Femur (tissue), 1 donor: ENCODE measurements around the gene SIGLEC11.
"Not testable (repeated sequence)": the region's sequence is repeated elsewhere in the genome, so short reads cannot be mapped to it uniquely, and the experiment has no call there.

Experiments used
- DNase-seq: peaks from one replicate; pipeline ENCODE4 v3.0.0-alpha.2; 2017

SIGLEC11 gene, protein sequence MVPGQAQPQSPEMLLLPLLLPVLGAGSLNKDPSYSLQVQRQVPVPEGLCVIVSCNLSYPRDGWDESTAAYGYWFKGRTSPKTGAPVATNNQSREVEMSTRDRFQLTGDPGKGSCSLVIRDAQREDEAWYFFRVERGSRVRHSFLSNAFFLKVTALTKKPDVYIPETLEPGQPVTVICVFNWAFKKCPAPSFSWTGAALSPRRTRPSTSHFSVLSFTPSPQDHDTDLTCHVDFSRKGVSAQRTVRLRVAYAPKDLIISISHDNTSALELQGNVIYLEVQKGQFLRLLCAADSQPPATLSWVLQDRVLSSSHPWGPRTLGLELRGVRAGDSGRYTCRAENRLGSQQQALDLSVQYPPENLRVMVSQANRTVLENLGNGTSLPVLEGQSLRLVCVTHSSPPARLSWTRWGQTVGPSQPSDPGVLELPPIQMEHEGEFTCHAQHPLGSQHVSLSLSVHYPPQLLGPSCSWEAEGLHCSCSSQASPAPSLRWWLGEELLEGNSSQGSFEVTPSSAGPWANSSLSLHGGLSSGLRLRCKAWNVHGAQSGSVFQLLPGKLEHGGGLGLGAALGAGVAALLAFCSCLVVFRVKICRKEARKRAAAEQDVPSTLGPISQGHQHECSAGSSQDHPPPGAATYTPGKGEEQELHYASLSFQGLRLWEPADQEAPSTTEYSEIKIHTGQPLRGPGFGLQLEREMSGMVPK

DNA sequence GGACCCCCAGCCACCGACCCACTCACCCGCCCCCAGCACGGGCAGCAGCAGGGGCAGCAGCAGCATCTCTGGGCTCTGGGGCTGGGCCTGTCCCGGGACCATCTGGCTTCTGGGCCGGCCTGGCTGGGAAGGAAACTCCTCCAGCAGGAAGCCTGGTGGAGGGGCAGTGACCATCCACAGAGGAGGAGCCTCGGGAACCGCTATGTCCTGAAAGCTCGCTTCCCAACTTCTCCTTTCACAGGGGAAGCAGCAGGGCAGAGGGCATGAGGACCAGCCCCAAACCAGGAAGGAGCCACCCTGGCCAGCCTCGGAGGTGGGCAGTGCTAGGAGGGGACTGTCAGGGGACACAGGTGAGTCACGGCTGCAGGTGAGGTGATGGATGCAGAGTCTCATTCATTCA, at the start of gene SIGLEC11:
Gene SIGLEC11 (minus strand): TSS at position 193 of the 400 bp plus-strand sequence. CDS start 91 bp downstream, at position 102.
- not testable (repeated sequence) for DNase-seq

DNA sequence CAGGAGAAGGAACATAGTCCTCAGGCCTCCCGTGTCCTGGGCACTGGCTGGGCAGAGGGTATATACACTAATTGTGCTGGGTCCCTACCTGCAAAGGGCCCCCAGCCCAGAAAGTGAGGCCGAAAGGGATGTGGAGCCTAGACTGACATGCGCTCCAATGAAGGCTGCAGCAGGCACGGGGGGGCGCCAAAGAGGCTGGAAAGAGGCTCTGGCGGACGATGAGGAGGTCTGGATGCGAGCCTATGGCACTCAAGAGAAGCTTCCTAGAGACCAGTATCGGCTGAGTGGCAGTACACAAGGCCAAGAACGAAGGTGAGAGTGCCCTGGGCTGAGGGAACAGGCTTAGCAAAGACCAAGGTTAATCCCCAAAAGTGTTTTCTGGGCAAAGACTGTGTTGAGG, 47.6 kb upstream of the SIGLEC11 start:
- DNase-seq, result no peak

DNA sequence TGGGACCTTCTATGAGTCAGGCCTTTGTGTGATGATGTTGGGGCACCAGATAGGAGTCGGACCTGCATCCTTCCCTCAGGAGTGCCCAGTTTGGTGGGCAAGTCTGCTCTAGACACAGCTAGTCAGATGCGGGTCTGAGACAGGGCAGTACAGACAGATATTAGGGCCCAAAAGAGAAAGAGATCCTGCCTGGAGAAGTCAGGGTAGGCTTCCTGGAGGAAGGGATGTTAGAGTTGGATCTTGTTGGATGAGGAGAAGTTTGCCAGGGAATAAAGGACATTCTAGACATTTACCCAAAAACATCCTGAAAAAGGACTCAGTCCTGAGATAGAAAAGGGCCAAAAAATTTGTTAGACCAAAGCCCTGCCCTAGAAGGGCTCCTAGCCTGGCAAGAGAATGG, 47.0 kb upstream of the SIGLEC11 start:
- DNase-seq, result no peak

DNA sequence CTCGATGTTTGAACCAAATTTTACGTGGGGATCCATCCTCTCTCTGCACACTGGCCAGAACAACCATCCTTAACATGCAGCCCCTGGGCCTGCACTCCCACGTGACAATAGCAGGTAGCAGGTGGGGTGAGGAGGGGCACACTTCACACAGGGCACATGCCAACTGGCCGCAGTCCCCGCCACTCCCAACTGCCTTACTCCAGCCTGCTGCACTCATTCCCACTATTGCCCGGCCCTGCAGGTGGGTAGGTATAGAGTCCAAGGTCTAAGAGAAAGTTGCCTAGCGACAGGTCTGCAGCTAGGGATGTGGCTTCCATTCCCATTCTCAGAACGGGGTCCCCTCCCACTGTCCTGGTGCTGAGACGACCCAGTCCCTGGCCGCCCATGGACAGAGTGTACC, 46.2 kb upstream of the SIGLEC11 start:
- no peak for DNase-seq

DNA sequence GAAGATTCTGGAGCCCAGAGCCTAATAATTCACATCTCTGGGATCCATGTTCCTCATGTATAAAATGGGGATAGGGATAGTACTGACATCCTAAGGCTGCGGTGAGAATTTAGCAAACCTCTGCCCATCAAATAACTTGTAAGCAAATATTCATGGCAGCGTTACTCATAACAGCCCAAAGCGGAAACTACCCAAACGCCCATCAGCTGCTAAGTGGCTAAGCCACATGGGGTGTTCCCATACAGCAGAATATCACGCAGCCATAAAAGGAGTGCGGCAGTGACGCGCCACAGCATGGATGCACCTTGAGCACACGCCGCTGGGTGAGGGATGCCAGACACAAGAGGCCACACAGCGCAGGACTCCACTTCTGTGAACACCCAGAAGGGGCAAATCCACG, 44.5 kb upstream of the SIGLEC11 start:
- DNase-seq, result no peak

DNA sequence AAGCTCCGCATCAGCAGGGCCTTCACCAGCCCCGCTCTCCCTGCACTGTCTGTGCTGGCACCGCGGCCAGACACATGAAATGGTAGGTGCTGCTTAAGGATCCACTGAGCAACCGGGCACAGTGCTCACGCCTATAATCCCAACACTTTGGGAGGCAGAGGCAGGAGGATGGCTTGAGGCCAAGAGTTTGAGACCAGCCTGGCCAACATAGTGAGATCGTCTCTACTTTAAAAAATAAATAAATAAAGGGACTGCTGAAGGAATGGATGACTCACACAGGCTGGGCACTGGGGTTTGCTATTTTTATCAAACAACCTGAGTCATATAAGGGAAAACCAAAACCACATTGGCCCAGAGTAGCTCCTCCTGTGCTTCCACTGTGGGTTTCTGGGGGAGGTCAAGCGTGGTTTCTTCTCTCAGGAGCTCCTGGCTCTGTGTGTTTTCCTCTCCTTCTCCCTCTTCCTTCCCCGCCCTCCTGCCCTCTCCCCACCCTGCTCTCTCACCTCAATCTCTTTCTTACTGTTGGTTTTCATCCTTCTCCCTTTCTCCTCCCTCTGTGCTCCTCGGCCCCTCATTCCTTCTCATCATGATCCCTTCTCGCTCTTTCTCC, 42.9 kb upstream of the SIGLEC11 start:
- DNase-seq, result peak; percentile 49

DNA sequence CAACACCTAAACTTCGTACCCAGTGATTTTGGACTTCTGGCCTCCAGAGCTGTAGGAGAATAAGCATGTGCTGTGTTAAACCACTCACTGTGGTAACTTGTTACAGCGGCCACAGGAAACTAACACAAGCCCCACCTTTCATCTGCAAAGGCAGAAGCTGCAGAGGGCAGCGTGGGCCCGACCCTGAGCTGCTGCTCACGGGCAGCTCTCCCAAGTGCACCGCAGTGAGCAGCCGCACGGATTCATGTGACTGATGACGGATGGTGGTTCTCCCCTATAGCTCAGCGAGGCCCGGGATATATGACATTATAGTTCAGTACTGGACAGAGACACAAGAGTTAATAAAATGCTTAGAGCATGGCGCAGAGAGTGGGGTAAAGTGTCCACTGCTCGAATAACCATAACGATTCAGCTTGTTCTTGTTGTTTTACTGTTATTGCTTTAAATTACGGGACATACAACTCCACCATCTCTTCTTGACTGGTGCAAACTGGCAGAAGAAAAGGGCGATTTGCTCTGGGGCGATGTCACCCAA, 42.3 kb upstream of the SIGLEC11 start:
- DNase-seq, result peak; percentile 39

DNA sequence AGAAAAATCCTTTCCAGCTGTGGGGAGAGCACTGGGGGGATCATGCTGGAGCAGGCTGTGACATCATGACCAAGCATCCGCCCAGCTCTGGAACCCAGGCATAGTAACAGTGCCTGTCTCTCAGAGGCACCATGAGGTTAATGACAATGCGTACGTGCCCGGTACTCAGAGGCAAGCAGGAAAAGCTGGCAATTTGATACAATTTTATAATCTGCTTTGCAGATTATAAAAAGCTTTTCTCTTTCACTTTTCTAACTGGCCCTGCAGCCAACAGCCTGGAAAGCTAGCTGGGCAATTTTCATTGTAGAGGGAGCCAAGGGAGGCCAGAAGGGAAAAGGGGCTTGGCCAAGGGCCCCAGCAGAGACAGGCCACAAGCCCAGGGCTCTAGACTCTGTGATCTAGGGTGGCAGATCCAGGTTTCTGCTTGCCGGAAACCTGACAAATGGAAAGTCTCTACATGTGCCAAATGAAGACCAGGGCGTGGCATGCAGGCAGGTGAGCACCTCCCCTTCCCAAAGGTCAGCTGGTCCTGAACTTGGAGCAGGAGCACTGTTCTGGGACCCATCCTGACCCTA, 41.5 kb upstream of the SIGLEC11 start:
- DNase-seq, result no peak

DNA sequence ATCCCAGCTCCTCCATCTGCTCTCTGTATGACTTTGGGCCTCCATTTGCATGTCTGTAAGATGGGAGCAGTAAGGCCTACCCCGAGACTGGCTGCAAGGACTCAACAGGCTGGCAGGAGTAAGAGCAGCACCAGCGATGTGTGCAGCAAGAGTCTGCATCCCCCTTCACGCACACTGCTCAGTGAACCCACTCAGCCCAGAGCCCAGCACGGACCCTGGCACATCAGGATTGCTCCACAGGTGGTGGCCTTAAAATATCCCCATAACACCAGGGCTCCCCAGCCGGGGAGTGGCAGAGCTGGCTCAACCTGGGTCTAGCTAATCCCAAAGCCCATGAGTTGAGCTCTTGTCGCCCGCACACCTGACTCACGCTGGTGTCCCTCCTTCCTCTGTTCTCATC, 40.8 kb upstream of the SIGLEC11 start:
- DNase-seq, result no peak

DNA sequence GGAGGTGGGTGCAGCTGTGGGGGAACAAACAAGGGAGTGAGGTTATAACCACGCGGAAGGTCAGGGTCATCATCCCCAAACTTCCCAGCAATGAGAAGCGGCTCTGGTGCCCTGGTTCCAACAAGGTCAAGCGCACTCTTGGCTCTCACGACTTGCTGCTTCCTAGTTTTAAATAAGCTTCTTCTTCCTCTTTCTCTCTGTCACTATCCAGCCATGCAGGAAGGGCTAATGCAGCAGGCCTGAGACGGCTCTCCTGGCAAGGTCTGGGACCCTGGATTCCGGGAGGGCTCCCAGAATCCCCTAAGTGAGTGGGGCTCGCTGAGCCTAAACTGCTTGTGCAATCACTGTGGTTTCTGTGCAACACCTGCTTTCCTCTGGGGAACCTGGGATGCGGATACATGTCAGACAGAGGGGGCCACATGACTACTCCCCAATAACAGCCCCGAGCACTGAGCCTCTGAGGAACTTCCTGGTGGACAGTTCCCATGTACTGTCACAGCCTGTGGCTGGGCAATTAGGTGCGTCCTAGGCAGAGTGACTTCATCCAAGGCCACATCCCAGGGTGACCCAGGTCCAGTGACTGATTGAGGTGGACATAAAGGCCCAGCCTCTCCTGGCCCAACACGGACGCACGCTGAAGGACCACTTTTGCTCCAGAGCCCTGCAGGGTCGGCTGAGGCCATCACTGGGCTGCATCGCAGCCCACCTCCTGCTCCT, 40.0 kb upstream of the SIGLEC11 start:
- no peak for DNase-seq

DNA sequence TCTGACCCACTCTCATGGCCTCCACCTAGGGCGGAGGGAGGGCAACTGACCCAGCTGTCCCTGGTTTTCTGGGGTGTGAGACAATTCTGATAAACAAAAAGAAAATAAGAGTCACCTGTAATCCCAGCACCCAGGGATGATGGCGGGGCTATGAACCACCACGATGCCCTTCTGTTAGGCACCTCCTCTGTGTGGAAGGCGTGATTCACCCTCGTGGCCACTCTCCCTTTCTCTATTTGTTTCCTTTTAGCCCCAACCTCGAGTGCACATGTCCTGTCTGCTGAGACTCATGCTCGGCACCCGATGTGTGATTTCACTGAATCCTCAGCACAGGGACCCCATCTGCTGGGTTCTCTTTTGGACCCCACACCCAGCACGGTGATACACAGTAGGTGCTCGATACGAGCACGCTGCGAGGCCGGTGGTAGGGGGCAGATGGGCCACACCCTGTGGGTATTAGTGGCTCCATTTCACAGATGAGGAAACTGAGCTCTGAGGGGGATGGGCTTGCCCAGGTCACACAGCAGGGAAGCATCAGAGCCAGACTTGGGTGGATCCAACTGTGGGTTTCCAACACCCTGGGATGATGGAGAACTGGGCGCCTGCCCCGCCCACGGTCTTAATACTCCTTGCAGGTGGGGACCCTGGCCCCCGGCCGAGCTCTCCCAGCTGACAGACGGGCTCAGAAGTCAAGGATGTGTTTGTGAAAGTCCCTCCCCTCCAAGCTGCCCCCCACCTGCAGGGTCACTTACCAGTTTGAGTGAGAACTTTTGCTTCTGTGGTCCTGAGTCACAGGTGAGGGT, 39.3 kb upstream of the SIGLEC11 start:
- DNase-seq, result no peak

DNA sequence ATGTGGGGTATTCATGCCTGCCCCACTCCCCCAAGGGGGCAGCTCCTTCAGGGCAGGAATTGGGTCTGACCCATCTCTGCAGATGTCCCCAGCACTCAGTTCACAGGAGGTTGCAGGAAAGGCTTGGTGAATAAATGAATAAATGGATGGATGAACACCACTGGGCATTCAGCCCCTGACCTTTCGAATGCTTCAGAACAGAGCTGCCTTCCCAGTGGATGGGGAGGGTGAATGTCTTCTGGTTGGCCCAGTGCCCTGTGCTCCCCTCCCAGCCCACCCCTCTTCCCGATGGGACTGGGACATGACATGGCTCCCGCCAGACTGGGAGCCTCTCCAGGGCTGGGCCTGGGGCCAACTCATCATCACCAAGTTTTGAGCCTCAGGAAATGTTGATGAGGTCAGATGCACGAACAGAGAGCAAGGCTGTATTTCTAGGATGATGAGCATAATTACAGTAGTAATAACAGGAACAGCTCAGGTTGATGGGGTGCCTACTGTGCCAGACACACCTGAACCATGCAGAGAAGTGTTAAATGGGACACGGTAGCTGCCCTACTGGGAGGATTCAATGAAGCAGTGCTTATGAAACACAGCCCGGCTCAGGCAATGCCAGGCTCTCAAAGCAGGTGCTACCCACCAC, 38.5 kb upstream of the SIGLEC11 start:
- DNase-seq, result no peak

DNA sequence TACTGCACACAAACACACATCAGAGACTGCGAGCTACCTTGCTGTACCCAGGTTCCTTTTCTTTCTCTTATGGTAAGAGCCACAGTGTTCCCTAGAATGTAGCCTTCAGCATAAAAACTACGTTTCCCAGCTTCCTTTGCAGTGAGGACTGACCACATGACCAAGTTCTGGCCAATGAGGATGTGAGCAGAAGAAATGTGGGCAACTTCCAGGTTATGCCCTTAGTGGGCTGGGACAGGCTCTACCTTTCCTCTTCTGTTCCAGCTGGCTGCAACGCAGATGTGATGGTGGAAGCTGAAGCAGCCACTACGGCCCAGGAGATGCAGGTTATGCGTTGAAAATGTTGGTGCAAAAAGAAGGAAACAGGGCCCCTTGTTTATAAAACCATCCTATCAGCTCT, 36.7 kb upstream of the SIGLEC11 start:
- no peak for DNase-seq

DNA sequence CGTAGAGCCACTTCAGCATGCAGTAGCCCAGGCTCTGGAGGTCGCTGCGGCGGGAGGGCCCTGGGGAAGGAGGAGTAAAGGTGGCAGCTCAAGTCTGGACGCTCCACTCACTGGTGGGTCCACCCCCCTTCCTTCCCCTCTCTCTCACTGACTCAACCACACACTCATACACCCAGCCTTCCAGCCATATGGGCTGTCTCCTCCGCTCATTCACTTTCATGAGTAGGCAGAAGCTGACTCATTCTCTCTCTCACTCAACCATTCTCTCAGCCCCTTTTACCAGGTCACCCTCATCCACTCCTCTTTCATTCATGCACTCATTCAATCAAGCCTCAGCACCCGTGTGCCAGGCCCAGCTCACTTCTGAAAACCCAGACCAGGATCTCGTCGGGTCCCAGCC, 27.5 kb upstream of the SIGLEC11 start:
- no peak for DNase-seq

DNA sequence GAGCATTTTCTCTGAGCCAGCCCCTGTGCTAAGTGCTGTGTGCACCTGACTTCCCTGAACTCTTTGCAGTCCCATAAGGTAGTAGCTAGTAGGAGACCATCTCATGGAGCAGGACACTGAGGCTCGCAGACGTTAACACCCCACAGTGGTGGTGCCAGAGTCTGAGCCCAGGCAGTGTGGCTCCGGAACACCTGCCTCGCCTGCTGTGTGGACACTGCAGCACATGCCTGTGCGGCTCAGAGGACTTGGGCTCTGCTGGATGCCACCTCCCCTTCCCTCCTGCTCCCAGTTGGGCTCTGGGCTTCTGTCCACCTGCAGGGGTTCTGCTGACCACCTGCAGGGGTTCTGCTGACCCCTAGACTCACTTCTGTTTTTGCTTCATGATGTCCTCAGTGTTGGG, 27.0 kb upstream of the SIGLEC11 start:
- DNase-seq, result no peak

DNA sequence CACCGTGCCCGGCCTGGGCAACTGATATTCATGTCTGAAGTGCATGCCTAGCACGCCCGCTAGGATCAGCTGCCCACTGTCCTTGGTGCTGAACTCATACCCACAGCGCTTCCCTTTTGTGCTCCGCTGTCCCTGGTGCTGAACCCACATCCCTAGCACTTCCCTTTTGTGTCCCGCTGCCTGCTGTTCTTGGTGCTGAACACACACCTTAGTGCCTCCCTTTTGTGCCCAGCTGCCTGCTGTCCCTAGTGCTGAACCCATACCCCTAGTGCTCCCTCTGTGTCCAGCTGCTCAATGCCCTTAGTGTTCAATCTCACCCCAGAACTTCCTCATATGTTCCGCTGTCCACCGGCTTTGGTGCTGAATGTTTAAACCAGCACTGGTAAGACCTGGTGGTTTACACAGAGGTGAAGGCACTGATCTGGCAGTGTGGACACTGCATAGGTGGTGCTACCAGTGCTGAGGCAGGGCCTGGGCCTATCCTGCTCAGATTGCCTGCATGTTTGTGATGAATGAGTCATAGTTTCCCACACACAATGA, 26.3 kb upstream of the SIGLEC11 start:
- DNase-seq, result peak; percentile 92

DNA sequence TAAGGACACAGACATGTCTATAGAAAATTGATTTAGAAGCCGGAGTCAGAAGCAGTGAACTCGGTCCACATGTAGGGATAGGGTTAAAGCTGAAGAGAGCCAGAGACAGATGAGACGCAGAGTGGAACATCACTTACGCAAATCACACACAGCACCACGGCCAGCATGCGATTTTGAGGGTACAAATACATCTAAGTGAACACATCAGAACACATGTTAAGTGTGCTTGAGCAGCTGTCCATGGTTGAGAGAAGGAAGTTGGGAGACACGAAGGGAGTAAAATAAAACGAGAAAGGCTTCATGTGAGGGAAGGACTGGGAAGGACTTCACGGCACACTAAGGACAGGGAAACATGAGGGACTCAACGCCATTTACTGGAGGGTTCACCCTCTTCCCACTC, 25.4 kb upstream of the SIGLEC11 start:
- DNase-seq, result no peak

DNA sequence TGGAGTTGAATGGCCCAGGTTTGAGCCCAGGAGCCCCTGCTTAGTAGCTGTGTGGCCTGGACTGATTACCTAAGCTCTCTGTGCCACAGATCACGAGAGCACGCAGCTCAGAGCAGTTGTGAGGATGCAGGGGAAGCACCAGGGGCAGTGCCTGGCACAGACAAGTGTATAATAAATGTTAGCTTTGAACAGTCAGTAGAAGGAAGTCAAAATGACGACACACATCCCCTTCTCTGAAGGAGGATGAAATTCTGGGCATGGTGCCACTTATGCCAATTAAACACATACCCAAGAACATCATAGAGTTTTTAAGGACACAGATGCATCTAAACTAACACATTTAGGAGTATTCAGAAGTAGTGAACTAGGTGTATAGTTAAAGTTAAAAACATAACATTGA, 24.9 kb upstream of the SIGLEC11 start:
- DNase-seq, result no peak

DNA sequence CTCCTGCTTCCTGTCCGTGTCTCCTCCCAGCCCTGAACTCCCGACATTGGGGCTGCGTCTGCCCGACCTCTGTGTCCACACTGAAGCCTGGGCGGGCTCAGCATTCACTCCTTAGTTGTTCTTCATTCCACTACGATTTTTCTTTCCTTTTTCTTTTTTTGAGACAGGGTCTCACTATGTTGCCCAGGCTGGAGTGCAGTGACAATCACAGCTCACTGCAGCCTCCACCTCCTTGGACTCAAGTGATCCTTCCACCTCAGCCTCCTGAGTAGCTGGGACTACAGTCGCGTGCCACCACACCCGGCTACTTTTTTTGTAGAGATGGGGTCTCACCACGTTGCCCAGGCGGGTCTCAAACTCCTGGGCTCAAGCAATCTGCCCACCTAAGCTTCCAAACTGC, 23.5 kb upstream of the SIGLEC11 start:
- DNase-seq, result no peak

DNA sequence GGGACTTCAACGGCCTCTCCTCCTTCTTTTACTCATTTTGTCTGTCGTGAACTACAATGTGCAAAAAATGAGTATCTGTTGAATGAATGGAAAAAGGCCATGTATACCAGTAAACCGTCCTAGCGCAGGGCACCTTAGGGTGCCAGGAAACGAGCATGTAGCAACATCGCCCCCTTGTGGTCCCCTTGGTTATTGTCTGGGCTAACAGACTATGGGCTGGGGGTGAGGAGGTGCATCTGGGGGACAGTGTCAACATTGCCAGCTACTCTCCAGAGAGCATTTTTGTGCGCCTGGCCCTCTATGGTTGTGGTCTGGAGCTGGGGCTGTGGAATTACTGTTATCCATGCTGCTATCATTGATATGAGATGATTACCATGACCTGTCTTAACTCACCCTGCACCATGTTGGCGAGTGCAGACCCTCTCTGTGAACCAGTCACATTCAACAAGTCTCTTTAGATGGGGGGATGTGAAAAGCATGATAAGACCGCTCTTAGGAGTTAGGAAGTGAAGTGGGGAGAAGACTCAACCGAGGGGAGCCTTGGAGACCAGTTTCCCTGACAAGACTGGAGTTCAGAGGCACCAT, 22.8 kb upstream of the SIGLEC11 start:
- DNase-seq, result peak; percentile 52
